PC-9 (cell line): ENCODE measurements around the gene TNIK. TPM values are rescaled to one million over a fixed set of nuclear protein-coding genes. Genes with fewer than 3 reads are reported as not detected.

Source experiments
- BruUV-seq: library from RNA; stranded (reverse); fragments of 400-500 nt; replicated peaks from 2 replicates; lab custom pipeline; 2021; lab: Mats Ljungman, UMichigan
- CTCF ChIA-PET: fragments of 300-600 bp; sonication (Branson Sonifier 250); formaldehyde crosslinking; loops from one replicate; lab custom pipeline; 2022; ENCODE audit warnings: antibody characterized with exemption; lab: Charles Lee
- POLR2A ChIA-PET: fragments of 300-600 bp; sonication (Branson Sonifier 250); formaldehyde crosslinking; loops from one replicate; lab custom pipeline; 2022; ENCODE audit warnings: antibody characterized with exemption; ENCODE audit not compliant: unreplicated experiment; lab: Charles Lee
- DNase-seq, 2 experiments: peaks; one replicate each; pipeline versions ENCODE4 v3.0.0 to v3.0.0-alpha.2; 2015 to 2022; ENCODE audit warnings: mixed read lengths in 1 of 2
- H2AFZ ChIP-seq: fragments of 200-600 bp; sonication (generic); 2 replicates; pipeline ENCODE4 v1.8.1; 2017; ENCODE audit warnings: antibody characterized with exemption
- H3F3A ChIP-seq: fragments of 200-600 bp; sonication (generic); 2 replicates; pipeline ENCODE4 v1.8.1; 2017; ENCODE audit warnings: antibody characterized with exemption, mild to moderate bottlenecking, low read depth; ENCODE audit not compliant: insufficient read depth
- H3K27ac ChIP-seq: fragments of 200-600 bp; sonication (generic); 2 replicates; pipeline ENCODE4 v1.6.1; 2016; ENCODE audit warnings: mixed run types
- H3K27me3 ChIP-seq: fragments of 200-600 bp; sonication (generic); 2 replicates; pipeline ENCODE4 v1.6.1; 2016; ENCODE audit warnings: low read depth, mixed run types; ENCODE audit not compliant: insufficient read depth
- H3K36me3 ChIP-seq: fragments of 200-600 bp; sonication (generic); 2 replicates; pipeline ENCODE4 v1.6.1; 2016; ENCODE audit warnings: low read depth, mixed run types
- H3K4me1 ChIP-seq: fragments of 200-600 bp; sonication (generic); replicated peaks from 2 replicates; pipeline ENCODE4 v1.6.1; 2016; ENCODE audit warnings: mixed run types; ENCODE audit not compliant: insufficient read depth
- H3K4me2 ChIP-seq: fragments of 200-600 bp; sonication (generic); 2 replicates; pipeline ENCODE4 v1.6.1; 2017; ENCODE audit warnings: mixed run types
- H3K4me3 ChIP-seq: fragments of 200-600 bp; sonication (generic); 2 replicates; pipeline ENCODE4 v1.6.1; 2016; ENCODE audit warnings: mixed run types
- H3K79me2 ChIP-seq: fragments of 200-600 bp; sonication (generic); 2 replicates; pipeline ENCODE4 v1.6.1; 2017; ENCODE audit warnings: low read depth, mixed run types
- H3K9me2 ChIP-seq: fragments of 200-600 bp; sonication (generic); 2 replicates; pipeline ENCODE4 v1.8.1; 2017; ENCODE audit warnings: mild to moderate bottlenecking; ENCODE audit not compliant: insufficient read depth
- H3K9me3 ChIP-seq: fragments of 200-600 bp; sonication (generic); 2 replicates; pipeline ENCODE4 v1.8.1; 2016; ENCODE audit warnings: low read depth; ENCODE audit not compliant: insufficient read depth
- H4K20me1 ChIP-seq: fragments of 200-600 bp; sonication (generic); 2 replicates; pipeline ENCODE4 v1.8.1; 2017; ENCODE audit not compliant: insufficient read depth
- CTCF ChIP-seq: fragments of 200-600 bp; sonication (generic); conservative IDR thresholded peaks from 2 replicates; pipeline ENCODE4 v1.6.1; 2017; ENCODE audit warnings: mixed run types, antibody characterized with exemption, mild to moderate bottlenecking, moderate library complexity
- EZH2 ChIP-seq: fragments of 200-600 bp; sonication (generic); IDR thresholded peaks from 2 replicates; pipeline ENCODE4 v1.8.0; 2017; ENCODE audit warnings: antibody characterized with exemption, low read depth
- intact Hi-C: fragments of 100-400 bp; cut with micrococcal nuclease; formaldehyde crosslinking; loops from one replicate; pipeline ENCODE4 v1.10.0; 2022; ENCODE audit not compliant: unreplicated experiment
- total RNA-seq: library from RNA; stranded (reverse); gene quantifications from 2 replicates; pipeline ENCODE4 v1.2.3, GENCODE V29; 2021

TNIK gene
- total RNA-seq, 1 experiment from 2014 or later = 30.7 TPM

DNA sequence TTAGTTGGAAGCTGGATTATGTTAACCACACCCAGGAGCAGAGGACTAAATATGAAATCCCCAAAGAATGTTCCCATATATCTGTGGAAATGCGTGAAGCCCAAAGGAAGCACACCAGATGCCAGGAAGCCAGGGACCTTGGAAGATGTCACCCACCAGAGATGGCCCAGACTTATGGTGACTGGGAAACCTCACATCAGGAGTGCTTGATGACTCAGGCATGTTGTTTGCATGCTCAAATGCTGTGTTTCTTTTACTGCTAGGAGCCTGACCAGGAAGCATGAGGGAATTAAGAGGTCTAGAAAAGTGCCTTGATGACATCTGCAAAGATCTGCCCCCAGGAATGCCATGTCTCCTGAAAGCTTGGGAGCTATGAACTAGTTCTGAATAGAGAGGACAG is 324.7 kb downstream of the TNIK start:
- Histone ChIP-seq H3K27me3 (no peaks in the 10 kb centered on the region), H3K79me2 (no peaks in the 10 kb centered on the region), H3K4me2 (no peak overlapping the region), H2AFZ (no peak overlapping the region), H3F3A (no peaks in the 10 kb centered on the region), H4K20me1 (no peaks in the 10 kb centered on the region), H3K27ac (no peak overlapping the region), H3K4me1 (no peaks in the 10 kb centered on the region), H3K9me2 (no peaks in the 10 kb centered on the region), H3K36me3 (peaks cover 10% of the 10 kb centered on the region; the same call in 1 of the 2 replicates), H3K9me3 (no peaks in the 10 kb centered on the region), H3K4me3 (no peak overlapping the region)
- intact Hi-C loops = no loop called here
- TF ChIP-seq EZH2 = no peak
- TF ChIP-seq CTCF = no peak
- CTCF ChIA-PET = no interaction called here
- POLR2A ChIA-PET = interaction anchor here (0.7 kb wide), 1 partner anchor 667 kb away, joined by 4 read pairs; no protein-coding TSS in a partner anchor
- BruUV-seq = no TSS peak
- no peak for DNase-seq

- intact Hi-C loops = no loop called here
- Histone ChIP-seq H4K20me1 (no peaks in the 10 kb centered on the region), H3K4me2 (no peak overlapping the region), H3K9me3 (no peaks in the 10 kb centered on the region), H3K9me2 (no peaks in the 10 kb centered on the region), H3K27ac (no peak overlapping the region), H3K27me3 (no peaks in the 10 kb centered on the region), H3K36me3 (peaks cover 12% of the 10 kb centered on the region; the same call in 1 of the 2 replicates), H2AFZ (no peak overlapping the region), H3K4me1 (no peaks in the 10 kb centered on the region), H3F3A (no peaks in the 10 kb centered on the region), H3K79me2 (no peaks in the 10 kb centered on the region), H3K4me3 (no peak overlapping the region)
- ChIA-PET POLR2A (no interaction called here), CTCF (no interaction called here)
- no peak for DNase-seq
- TF ChIP-seq EZH2 = no peak
- no peak for TF ChIP-seq CTCF
- no TSS peak for BruUV-seq
Observed at GRCh38 chr3:171133796-171134569, 326.2 kb downstream of the TNIK start.

GRCh38 chr3:171133337-171133736 is 326.9 kb downstream of the TNIK start:
- H3K27me3 ChIP-seq = no peaks in the 10 kb centered on the region
- no peaks in the 10 kb centered on the region for H3K79me2 ChIP-seq
- no peaks in the 10 kb centered on the region for H3F3A ChIP-seq
- CTCF ChIA-PET = interaction anchor here (0.6 kb wide), 1 partner anchor 20 kb away, joined by 3 read pairs; no protein-coding TSS in a partner anchor
- no peak overlapping the region for H3K4me2 ChIP-seq
- H4K20me1 ChIP-seq = no peaks in the 10 kb centered on the region
- POLR2A ChIA-PET = no interaction called here
- TF ChIP-seq EZH2 = no peak
- no peak overlapping the region for H3K4me3 ChIP-seq
- BruUV-seq = no TSS peak
- intact Hi-C loops = no loop called here
- H3K9me3 ChIP-seq = no peaks in the 10 kb centered on the region
- H3K36me3 ChIP-seq = peaks cover 19% of the 10 kb centered on the region; the same call in 1 of the 2 replicates
- H3K9me2 ChIP-seq = no peaks in the 10 kb centered on the region
- H2AFZ ChIP-seq = no peak overlapping the region
- no peaks in the 10 kb centered on the region for H3K4me1 ChIP-seq
- H3K27ac ChIP-seq = no peak overlapping the region
- no peak for DNase-seq
